Sigmoid colon (tissue), 7 donors: ENCODE results near the gene CMPK1. TPM values are rescaled to one million over a fixed set of nuclear protein-coding genes. Genes with fewer than 3 reads are reported as not detected.
"Not testable (repeated sequence)": the region's sequence is repeated elsewhere in the genome, so short reads cannot be mapped to it uniquely, and the experiment has no call there.

Experiments
- DNase-seq: peaks from one replicate; pipeline ENCODE4 v3.0.0-alpha.2; 2019
- H3K27ac ChIP-seq, 4 donors: fragments of 200-600 bp; sonication (generic); one replicate each; pipeline ENCODE4 v1.5.1; 2016 to 2019; ENCODE audit warnings: mild to moderate bottlenecking in 1 of 4
- H3K27me3 ChIP-seq, 3 donors: fragments of 200-600 bp; sonication (generic); one replicate each; pipeline ENCODE4 v1.5.1; 2019; ENCODE audit warnings: mild to moderate bottlenecking in 1 of 3
- H3K36me3 ChIP-seq, 4 donors: fragments of 200-600 bp; sonication (generic); one replicate each; pipeline ENCODE4 v1.5.1; 2016 to 2019
- H3K4me1 ChIP-seq, 4 donors: fragments of 200-600 bp; sonication (generic); one replicate each; pipeline ENCODE4 v1.5.1; 2017 to 2019
- H3K4me3 ChIP-seq, 4 donors: fragments of 200-600 bp; sonication (generic); one replicate each; pipeline ENCODE4 v1.5.1; 2017 to 2019; ENCODE audit warnings: mild to moderate bottlenecking in 2 of 4, moderate library complexity in 1 of 4
- H3K9me3 ChIP-seq, 4 donors: fragments of 200-600 bp in 3 of 4; sonication (generic) in 3 of 4; one replicate each; pipeline versions ENCODE4 v1.5.1 to v1.6.1; 2013 to 2019
- EP300 ChIP-seq, 4 donors: sonication (generic); formaldehyde crosslinking; IDR thresholded peaks; one replicate each; pipeline ENCODE4 v1.6.1; 2017; ENCODE audit warnings: antibody characterized with exemption in 4 of 4
- POLR2A ChIP-seq, 2 donors: fragments of 450-650 bp; IDR thresholded peaks; one replicate each; pipeline ENCODE4 v1.6.1; 2016; ENCODE audit warnings: antibody characterized with exemption in 2 of 2, mild to moderate bottlenecking in 2 of 2, moderate library complexity in 2 of 2
- POLR2AphosphoS5 ChIP-seq, 4 donors: sonication (generic); formaldehyde crosslinking; IDR thresholded peaks; one replicate each; pipeline ENCODE4 v1.6.1; 2017; ENCODE audit warnings: antibody characterized with exemption in 4 of 4
- WGBS, 2 donors: extraction: QIAGEN DNeasy Blood & Tissue Kit; methylation state at CpG; one replicate each; pipeline ENCODE4 v1.1.7; 2013; 5-methylcytosine and 5-hydroxymethylcytosine counted together
- intact Hi-C: fragments of 100-400 bp; cut with DNase I; formaldehyde crosslinking; loops from one replicate; pipeline ENCODE4 v1.15.1; 2023
- polyA plus RNA-seq, 3 donors: library from polyadenylated mRNA; stranded (reverse); fragments of 200-250 nt; gene quantifications; one replicate each; pipeline ENCODE4 v1.2.3, GENCODE V29; 2013
- total RNA-seq, 4 donors: library from RNA; depleted of rRNA; stranded (reverse); fragments of >200 nt; gene quantifications; one replicate each; pipeline ENCODE4 v1.1.0, GENCODE V29; 2016
- TF ChIP-seq, protein P1 (sequence below), 4 experiments: fragments of 450-650 bp in 3 of 4; fragments of 200-600 bp in 1 of 4; IDR thresholded peaks; one replicate each; pipeline ENCODE4 v1.5.1; 2016 to 2019; ENCODE audit warnings: antibody characterized with exemption in 4 of 4, mild to moderate bottlenecking in 3 of 4, moderate library complexity in 2 of 4
- donor health status: healthy with polysubstance abuse.
- donor health status: Bipolar disorder and iron deficiency.
- donor health status: healthy.

CMPK1 gene
- total RNA-seq (100 to 1,000 TPM in 3 of 4 donors, 10 to 100 TPM in 1; 94.1 to 146 (median 118) TPM), polyA plus RNA-seq (100 to 1,000 TPM; 118 to 250 (median 236) TPM)

- no peaks in the 10 kb centered on the region for H3K9me3 ChIP-seq
- no peaks in the 10 kb centered on the region for H3K36me3 ChIP-seq
- intact Hi-C loops, result loop anchor here (5.0 kb wide), 2 partner anchors 101 to 104 kb away; partner anchors contain the start of genes FOXD2 and TAL1
- peak within 1 kb of the TSS; percentile 98 to 100 (median 100) for H3K27ac ChIP-seq
- H3K4me3 ChIP-seq, result peak within 1 kb of the TSS; percentile 96 to 98 (median 98)
- peak; percentile 89 for DNase-seq
- TF ChIP-seq EP300 (IDR thresholded peaks at IDR 0.05), result no peak
- no peak for TF ChIP-seq POLR2AphosphoS5 (IDR thresholded peaks at IDR 0.05)
- TF ChIP-seq, protein P1, sequence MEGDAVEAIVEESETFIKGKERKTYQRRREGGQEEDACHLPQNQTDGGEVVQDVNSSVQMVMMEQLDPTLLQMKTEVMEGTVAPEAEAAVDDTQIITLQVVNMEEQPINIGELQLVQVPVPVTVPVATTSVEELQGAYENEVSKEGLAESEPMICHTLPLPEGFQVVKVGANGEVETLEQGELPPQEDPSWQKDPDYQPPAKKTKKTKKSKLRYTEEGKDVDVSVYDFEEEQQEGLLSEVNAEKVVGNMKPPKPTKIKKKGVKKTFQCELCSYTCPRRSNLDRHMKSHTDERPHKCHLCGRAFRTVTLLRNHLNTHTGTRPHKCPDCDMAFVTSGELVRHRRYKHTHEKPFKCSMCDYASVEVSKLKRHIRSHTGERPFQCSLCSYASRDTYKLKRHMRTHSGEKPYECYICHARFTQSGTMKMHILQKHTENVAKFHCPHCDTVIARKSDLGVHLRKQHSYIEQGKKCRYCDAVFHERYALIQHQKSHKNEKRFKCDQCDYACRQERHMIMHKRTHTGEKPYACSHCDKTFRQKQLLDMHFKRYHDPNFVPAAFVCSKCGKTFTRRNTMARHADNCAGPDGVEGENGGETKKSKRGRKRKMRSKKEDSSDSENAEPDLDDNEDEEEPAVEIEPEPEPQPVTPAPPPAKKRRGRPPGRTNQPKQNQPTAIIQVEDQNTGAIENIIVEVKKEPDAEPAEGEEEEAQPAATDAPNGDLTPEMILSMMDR (IDR thresholded peaks at IDR 0.05), result no peak
- TF ChIP-seq POLR2A (IDR thresholded peaks at IDR 0.05), result no peak
- H3K27me3 ChIP-seq, result no peaks in the 10 kb centered on the region
- H3K4me1 ChIP-seq, result peaks cover 0 to 47% (median 39%) of the 10 kb centered on the region in 4 donors
- WGBS, 2 donors, result 0% methylated on average over 40 of the region's 40 CpGs
Measured at GRCh38 chr1:47333578-47333921, at the start of gene CMPK1. Gene CMPK1 (plus strand): TSS chr1:47333790. CDS start chr1:47333946, 156 bp downstream.

GRCh38 chr1:47288116-47288515 lies 45.5 kb upstream of the CMPK1 start:
- intact Hi-C loops, result not testable (repeated sequence)
- WGBS, 2 donors, result 70 to 94% methylated on average over 4 of the region's 4 CpGs

DNA sequence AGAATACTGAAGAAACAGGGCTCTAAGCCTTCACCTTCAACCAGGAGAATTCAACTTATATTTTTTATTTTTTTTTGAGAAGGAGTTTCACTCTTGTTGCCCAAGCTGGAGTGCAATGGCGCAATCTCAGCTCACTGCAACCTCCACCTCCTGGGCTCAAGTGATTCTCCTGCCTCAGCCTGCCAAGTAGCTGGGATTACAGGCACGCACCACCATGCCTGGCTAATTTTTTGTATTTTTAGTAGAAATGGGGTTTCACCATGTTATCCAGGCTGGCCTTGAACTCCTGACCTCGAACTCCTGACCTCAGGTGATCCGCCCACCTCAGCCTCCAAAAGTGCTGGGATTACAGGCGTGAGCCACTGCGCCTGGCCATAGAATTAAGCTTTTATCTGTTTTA lies 38.7 kb upstream of the CMPK1 start:
- WGBS, 2 donors, result 97 to 99% methylated on average over 6 of the region's 6 CpGs
- H3K36me3 ChIP-seq, H3K4me1 ChIP-seq, H3K27me3 ChIP-seq, H3K27ac ChIP-seq, DNase-seq, H3K4me3 ChIP-seq, intact Hi-C loops, H3K9me3 ChIP-seq: not testable (repeated sequence)

More at GRCh38 chr1:47288116-47288515, 45.5 kb upstream of the CMPK1 start:
- not testable (repeated sequence) for H3K4me3 ChIP-seq, H3K36me3 ChIP-seq, H3K4me1 ChIP-seq, H3K9me3 ChIP-seq, DNase-seq, H3K27me3 ChIP-seq, H3K27ac ChIP-seq

DNA sequence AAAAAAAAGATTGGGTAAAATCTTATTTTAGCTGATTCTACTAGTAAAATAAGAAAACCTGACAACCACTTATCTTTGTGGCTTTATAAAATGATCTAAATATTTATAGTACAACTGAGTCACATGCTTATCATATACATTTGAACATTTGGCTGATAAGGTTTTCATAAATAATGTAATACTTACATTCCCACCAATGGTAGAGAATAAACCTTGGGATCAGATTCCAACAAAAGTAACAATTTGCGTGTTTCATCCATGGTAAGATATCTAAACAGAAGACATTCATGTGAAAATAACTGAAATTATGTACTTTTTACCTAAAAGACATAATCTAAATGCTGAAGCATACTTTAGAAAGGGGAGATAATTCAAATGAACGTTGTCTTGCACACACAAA lies 38.0 kb upstream of the CMPK1 start:
- intact Hi-C loops, result no loop called here
- DNase-seq, result no peak
- H3K27me3 ChIP-seq, result no peaks in the 10 kb centered on the region

GRCh38 chr1:47298025-47298699 lies 35.4 kb upstream of the CMPK1 start:
- no peaks in the 10 kb centered on the region for H3K36me3 ChIP-seq
- no peaks in the 10 kb centered on the region for H3K9me3 ChIP-seq
- TF ChIP-seq, protein P1 (IDR thresholded peaks at IDR 0.05), result no peak
- TF ChIP-seq EP300 (IDR thresholded peaks at IDR 0.05) (no peak), POLR2A (IDR thresholded peaks at IDR 0.05) (no peak), POLR2AphosphoS5 (IDR thresholded peaks at IDR 0.05) (no peak)
- no peak overlapping the region for H3K4me3 ChIP-seq
- no peaks in the 10 kb centered on the region for H3K4me1 ChIP-seq
- H3K27ac ChIP-seq, result peak overlapping the region in 1 of 4 donors; percentile 24
- no peak for DNase-seq
- intact Hi-C loops, result no loop called here
- no peaks in the 10 kb centered on the region for H3K27me3 ChIP-seq

More for the DNA sequence above, 38.0 kb upstream of the CMPK1 start:
- 90 to 94% methylated on average over 2 of the region's 2 CpGs for WGBS, 2 donors
- no peak overlapping the region for H3K4me3 ChIP-seq
- no peaks in the 10 kb centered on the region for H3K36me3 ChIP-seq
- H3K4me1 ChIP-seq, result no peaks in the 10 kb centered on the region
- H3K27ac ChIP-seq, result no peak overlapping the region
- H3K9me3 ChIP-seq, result no peaks in the 10 kb centered on the region
- TF ChIP-seq, protein P1 (IDR thresholded peaks at IDR 0.05), result no peak
- TF ChIP-seq POLR2A (IDR thresholded peaks at IDR 0.05) (no peak), POLR2AphosphoS5 (IDR thresholded peaks at IDR 0.05) (no peak), EP300 (IDR thresholded peaks at IDR 0.05) (no peak)

GRCh38 chr1:47302472-47302871 lies 31.1 kb upstream of the CMPK1 start:
- H3K27me3 ChIP-seq, result no peaks in the 10 kb centered on the region
- WGBS, 2 donors, result 95 to 97% methylated on average over 2 of the region's 2 CpGs
- no peak overlapping the region for H3K4me3 ChIP-seq
- no peak overlapping the region for H3K27ac ChIP-seq
- H3K9me3 ChIP-seq, result no peaks in the 10 kb centered on the region
- DNase-seq, result no peak
- no peak for TF ChIP-seq EP300 (IDR thresholded peaks at IDR 0.05)
- TF ChIP-seq POLR2A (IDR thresholded peaks at IDR 0.05), result no peak
- TF ChIP-seq, protein P1 (IDR thresholded peaks at IDR 0.05), result no peak
- no peak for TF ChIP-seq POLR2AphosphoS5 (IDR thresholded peaks at IDR 0.05)
- intact Hi-C loops, result no loop called here
- no peaks in the 10 kb centered on the region for H3K36me3 ChIP-seq
- no peaks in the 10 kb centered on the region for H3K4me1 ChIP-seq
